Activated naive CD4-positive, alpha-beta T cell treated with anti-CD3 and anti-CD28 coated beads, Interleukin-2, amount 50 U/mL, for 16 hours (primary cell): ENCODE data around the gene NAIF1.
"Not testable (repeated sequence)": the region's sequence is repeated elsewhere in the genome, so short reads cannot be mapped to it uniquely, and the experiment has no call there.

Experiments
- DNase-seq: peaks from one replicate; pipeline ENCODE4 v3.0.0-alpha.2; 2020

The NAIF1 gene

GRCh38 chr9:128084746-128085145 lies 17.6 kb upstream of the NAIF1 start:
- no peak for DNase-seq

- no peak for DNase-seq
Measured at GRCh38 chr9:128082151-128082550, 15.0 kb upstream of the NAIF1 start.

GRCh38 chr9:128081056-128081455 lies 13.9 kb upstream of the NAIF1 start:
- no peak for DNase-seq

- DNase-seq: no peak
Measured at GRCh38 chr9:128080206-128080605, 13.1 kb upstream of the NAIF1 start.

- DNase-seq: no peak
Measured at GRCh38 chr9:128078504-128079434, 11.6 kb upstream of the NAIF1 start.

- no peak for DNase-seq
Measured at GRCh38 chr9:128077847-128078503, 10.9 kb upstream of the NAIF1 start.

- DNase-seq: no peak
Measured at GRCh38 chr9:128073253-128073886, 6.2 kb upstream of the NAIF1 start.

GRCh38 chr9:128072144-128073021 lies 5.3 kb upstream of the NAIF1 start:
- DNase-seq: peak; percentile 43

GRCh38 chr9:128071475-128071874 lies 4.4 kb upstream of the NAIF1 start:
- not testable (repeated sequence) for DNase-seq

- DNase-seq: no peak
Measured at GRCh38 chr9:128070874-128071273, 3.8 kb upstream of the NAIF1 start.

- no peak for DNase-seq
Measured at GRCh38 chr9:128068386-128069205, 1.5 kb upstream of the NAIF1 start.

GRCh38 chr9:128067645-128068385 lies 695 bp upstream of the NAIF1 start, which contains the start of gene SLC25A25:
SLC25A25 (plus strand) TSS chr9:128068232; CDS start chr9:128068320, 88 bp downstream.
- DNase-seq: peak; percentile 100

- DNase-seq: no peak
Measured at GRCh38 chr9:128065907-128066712, 1.0 kb downstream of the NAIF1 start.

GRCh38 chr9:128062846-128063831 lies 4.0 kb downstream of the NAIF1 start:
- DNase-seq: no peak

GRCh38 chr9:128062279-128062678 lies 4.8 kb downstream of the NAIF1 start:
- no peak for DNase-seq

- DNase-seq: no peak
Measured at GRCh38 chr9:128061275-128061960, 5.7 kb downstream of the NAIF1 start.

GRCh38 chr9:128059365-128059983 lies 7.6 kb downstream of the NAIF1 start:
- no peak for DNase-seq
